ENCODE results near the gene ZCCHC24. TPM values are rescaled to one million over a fixed set of nuclear protein-coding genes. Genes with fewer than 3 reads are reported as not detected.

ZCCHC24 gene
- total and polyA plus RNA-seq, 11 donors: 18.7 to 122 (median 49.6) TPM

GRCh38 chr10:79415736-79416577 lies 29.5 kb downstream of the ZCCHC24 start:
- TF ChIP-seq CTCF (IDR thresholded peaks at IDR 0.05): no peak
- 73 to 77% (median 75%) methylated on average over 11 to 12 of the region's 12 CpGs for WGBS, 4 donors
- Histone ChIP-seq H3K27ac (peak overlapping the region in 2 of 12 donors; percentile 20 to 28), H3K36me3 (peaks cover 0 to 52% (median 19%) of the 10 kb centered on the region in 9 donors), H3K4me3 (no peak overlapping the region), H3K9me3 (no peaks in the 10 kb centered on the region), H3K4me1 (peaks cover 0 to 72% (median 34%) of the 10 kb centered on the region in 12 donors), H3K27me3 (no peaks in the 10 kb centered on the region)
- DNase-seq: peak in 3 of 5 donors; percentile 3 to 28 (median 27)
- ATAC-seq: no peak
- intact Hi-C loops (cut with DNase I): no loop called here

- Histone ChIP-seq H3K4me3 (no peak overlapping the region), H3K27ac (no peak overlapping the region), H3K36me3 (peaks cover 0 to 49% (median 19%) of the 10 kb centered on the region in 9 donors), H3K9me3 (no peaks in the 10 kb centered on the region), H3K27me3 (no peaks in the 10 kb centered on the region), H3K4me1 (peaks cover 0 to 60% (median 27%) of the 10 kb centered on the region in 12 donors)
- intact Hi-C loops (cut with DNase I): no loop called here
- TF ChIP-seq POLR2A (IDR thresholded peaks at IDR 0.05) (no peak), CTCF (IDR thresholded peaks at IDR 0.05) (no peak)
- ATAC-seq (no peak), DNase-seq (no peak)
- WGBS, 4 donors: 90 to 96% (median 94%) methylated on average over 2 to 3 of the region's 3 CpGs
Measured at GRCh38 chr10:79414714-79415113, 30.7 kb downstream of the ZCCHC24 start.

- Histone ChIP-seq H3K27me3 (no peaks in the 10 kb centered on the region), H3K4me1 (peaks cover 0 to 58% (median 34%) of the 10 kb centered on the region in 12 donors), H3K36me3 (peaks cover 0 to 34% (median 12%) of the 10 kb centered on the region in 9 donors), H3K27ac (peak overlapping the region in 3 of 12 donors; percentile 10 to 50 (median 37)), H3K4me3 (no peak overlapping the region), H3K9me3 (no peaks in the 10 kb centered on the region)
- WGBS, 4 donors: 46 to 61% (median 56%) methylated on average over 10 of the region's 10 CpGs
- peak in 3 of 4 donors; percentile 21 to 37 (median 28) for ATAC-seq
- intact Hi-C loops (cut with DNase I): no loop called here
- TF ChIP-seq POLR2A (IDR thresholded peaks at IDR 0.05) (no peak), CTCF (IDR thresholded peaks at IDR 0.05) (no peak)
- DNase-seq: peak in 3 of 5 donors; percentile 51 to 76 (median 63)
Measured at GRCh38 chr10:79413196-79413595, 32.2 kb downstream of the ZCCHC24 start.

GRCh38 chr10:79412516-79412915 lies 32.9 kb downstream of the ZCCHC24 start:
- H3K36me3 ChIP-seq: peaks cover 0 to 28% (median 12%) of the 10 kb centered on the region in 9 donors
- H3K27ac ChIP-seq: peak overlapping the region in 1 of 12 donors; percentile 26
- peaks cover 0 to 58% (median 37%) of the 10 kb centered on the region in 12 donors for H3K4me1 ChIP-seq
- no peaks in the 10 kb centered on the region for H3K27me3 ChIP-seq
- H3K9me3 ChIP-seq: no peaks in the 10 kb centered on the region
- intact Hi-C loops (cut with DNase I): no loop called here
- no peak for ATAC-seq
- TF ChIP-seq CTCF (IDR thresholded peaks at IDR 0.05): no peak
- no peak for TF ChIP-seq POLR2A (IDR thresholded peaks at IDR 0.05)
- DNase-seq: peak in 1 of 5 donors; percentile 54
- H3K4me3 ChIP-seq: no peak overlapping the region
- WGBS, 4 donors: 86 to 91% (median 90%) methylated on average over 11 of the region's 11 CpGs
